Left ventricle myocardium superior (tissue), 1 donor: ENCODE results near the gene ARHGEF6. TPM values are rescaled to one million over a fixed set of nuclear protein-coding genes. Genes with fewer than 3 reads are reported as not detected.

Experiments used
- ATAC-seq: fragments of 200-7000 bp; cut with Tn5 transposase; one replicate; pipeline ENCODE4 v1.9.1; 2020; ENCODE audit warnings: mild to moderate bottlenecking, moderate library complexity
- DNase-seq: peaks from one replicate; pipeline ENCODE4 v3.0.0-alpha.2; 2020
- intact Hi-C: fragments of 100-400 bp; cut with micrococcal nuclease; formaldehyde crosslinking; loops from one replicate; pipeline ENCODE4 v1.11.0; 2022
- total RNA-seq: library from RNA; stranded (reverse); fragmentation: NEBNext Ultra II Directional; extraction: Animal tissue kit (Norgen Biotek cat#: 25700); gene quantifications from one replicate; pipeline ENCODE4 v1.2.1, GENCODE V29; 2021
- donor health status: DM: no; HTN: yes; CAD: no; lungs with severe emphysema.

The ARHGEF6 gene
- total RNA-seq, 1 donor from 2014 or later, result 44.2 TPM

GRCh38 chrX:136623396-136623795 lies 157.3 kb downstream of the ARHGEF6 start:
- intact Hi-C loops, result no loop called here
- ATAC-seq (no peak), DNase-seq (no peak)

- DNase-seq (no peak), ATAC-seq (no peak)
- intact Hi-C loops, result no loop called here
These were observed 158.2 kb downstream of the ARHGEF6 start for GRCh38 chrX:136622568-136622967.

- ATAC-seq, result no peak
- no peak for DNase-seq
- intact Hi-C loops, result no loop called here
These were observed 160.0 kb downstream of the ARHGEF6 start for GRCh38 chrX:136620780-136621179.

- no peak for DNase-seq
- intact Hi-C loops, result no loop called here
These were observed 160.7 kb downstream of the ARHGEF6 start for GRCh38 chrX:136619899-136620505.

GRCh38 chrX:136616987-136617685 lies 163.6 kb downstream of the ARHGEF6 start:
- ATAC-seq (no peak), DNase-seq (no peak)
- intact Hi-C loops, result no loop called here

More at GRCh38 chrX:136619899-136620505, 160.7 kb downstream of the ARHGEF6 start:
- no peak for ATAC-seq

Other genes starting within 250 kb of the ARHGEF6 start
- gene VGLL1, start 248.7 kb downstream of the ARHGEF6 start, total RNA-seq, result not detected
- gene CD40LG, start 132.8 kb downstream of the ARHGEF6 start, total RNA-seq, result 0.15 TPM
- 93.6 TPM for gene RBMX, start 99.8 kb upstream of the ARHGEF6 start, total RNA-seq